Large intestine (tissue), 3 donors: ENCODE measurements around the gene RFX2. TPM values are rescaled to one million over a fixed set of nuclear protein-coding genes. Genes with fewer than 3 reads are reported as not detected.
"Not testable (repeated sequence)": the region's sequence is repeated elsewhere in the genome, so short reads cannot be mapped to it uniquely, and the experiment has no call there.

ENCODE experiments used
- DNase-seq, 2 donors: peaks; one replicate each; pipeline versions ENCODE4 v3.0.0 to v3.0.0-alpha.2; 2013
- H3K27ac ChIP-seq: one replicate; pipeline ENCODE4 v1.5.1; 2013; ENCODE audit warnings: low read length
- H3K27me3 ChIP-seq: 2 replicates; pipeline ENCODE4 v1.6.1; 2013; ENCODE audit warnings: low read length; ENCODE audit not compliant: control insufficient read depth, insufficient read depth
- H3K36me3 ChIP-seq: 2 replicates; pipeline ENCODE4 v1.6.1; 2013; ENCODE audit warnings: low read length; ENCODE audit not compliant: control insufficient read depth, insufficient read depth
- H3K4me1 ChIP-seq: one replicate; pipeline ENCODE4 v1.6.1; 2013; ENCODE audit warnings: low read length; ENCODE audit not compliant: control insufficient read depth, insufficient read depth
- H3K4me3 ChIP-seq: one replicate; pipeline ENCODE4 v1.5.1; 2013; ENCODE audit warnings: low read length
- H3K9me3 ChIP-seq: one replicate; pipeline ENCODE4 v1.6.1; 2013; ENCODE audit warnings: mild to moderate bottlenecking, low read depth, low read length, moderate library complexity; ENCODE audit not compliant: control insufficient read depth
- WGBS: methylation state at CpG from one replicate; pipeline ENCODE4 v1.1.5; 2013; ENCODE audit warnings: low lambda C conversion rate; ENCODE audit not compliant: insufficient coverage; 5-methylcytosine and 5-hydroxymethylcytosine counted together
- polyA plus RNA-seq: library from polyadenylated mRNA; unstranded; fragments of 120-200 nt; gene quantifications from one replicate; pipeline ENCODE4 v1.2.1, GENCODE V29; 2013

Gene RFX2
- polyA plus RNA-seq, 1 donor, result 13.1 TPM

- H3K27ac ChIP-seq, result no peak overlapping the region
- no peak overlapping the region for H3K4me3 ChIP-seq
- WGBS, result 95% methylated on average over 4 of the region's 13 CpGs
- H3K9me3 ChIP-seq, result no peaks in the 10 kb centered on the region
- no peak for DNase-seq
- no peaks in the 10 kb centered on the region for H3K27me3 ChIP-seq
- H3K4me1 ChIP-seq, result no peaks in the 10 kb centered on the region
- peaks cover 10% of the 10 kb centered on the region for H3K36me3 ChIP-seq
These were observed 95.7 kb downstream of the RFX2 start for GRCh38 chr19:6014551-6015135.

GRCh38 chr19:6012426-6013170, 97.7 kb downstream of the RFX2 start:
- no peak for DNase-seq

GRCh38 chr19:6011794-6012193, 98.5 kb downstream of the RFX2 start:
- Histone ChIP-seq H3K36me3 (peaks cover 22% of the 10 kb centered on the region), H3K27ac (no peak overlapping the region), H3K4me3 (no peak overlapping the region), H3K4me1 (no peaks in the 10 kb centered on the region), H3K9me3 (no peaks in the 10 kb centered on the region), H3K27me3 (no peaks in the 10 kb centered on the region)
- no peak for DNase-seq
- WGBS, result no CpG with 5 or more reads among the region's 1 CpG

More at GRCh38 chr19:6012426-6013170, 97.7 kb downstream of the RFX2 start:
- Histone ChIP-seq H3K27ac (no peak overlapping the region), H3K36me3 (peaks cover 15% of the 10 kb centered on the region), H3K4me1 (no peaks in the 10 kb centered on the region), H3K9me3 (no peaks in the 10 kb centered on the region), H3K4me3 (no peak overlapping the region), H3K27me3 (no peaks in the 10 kb centered on the region)
- 100% methylated on average over 3 of the region's 18 CpGs for WGBS

GRCh38 chr19:6011206-6011605, 99.1 kb downstream of the RFX2 start:
- Histone ChIP-seq H3K27me3 (no peaks in the 10 kb centered on the region), H3K36me3 (peaks cover 23% of the 10 kb centered on the region), H3K27ac (no peak overlapping the region), H3K9me3 (no peaks in the 10 kb centered on the region), H3K4me1 (no peaks in the 10 kb centered on the region), H3K4me3 (no peak overlapping the region)
- no peak for DNase-seq
- WGBS, result no CpG with 5 or more reads among the region's 10 CpGs

- WGBS, result no CpG with 5 or more reads among the region's 16 CpGs
- no peaks in the 10 kb centered on the region for H3K9me3 ChIP-seq
- peaks cover 27% of the 10 kb centered on the region for H3K36me3 ChIP-seq
- H3K27me3 ChIP-seq, result no peaks in the 10 kb centered on the region
- no peaks in the 10 kb centered on the region for H3K4me1 ChIP-seq
- H3K27ac ChIP-seq, result no peak overlapping the region
- no peak overlapping the region for H3K4me3 ChIP-seq
- no peak for DNase-seq
These were observed 100.2 kb downstream of the RFX2 start for GRCh38 chr19:6010107-6010506.

- Histone ChIP-seq H3K27me3 (no peaks in the 10 kb centered on the region), H3K36me3 (peaks cover 40% of the 10 kb centered on the region), H3K9me3 (no peaks in the 10 kb centered on the region), H3K4me3 (no peak overlapping the region), H3K27ac (no peak overlapping the region), H3K4me1 (no peaks in the 10 kb centered on the region)
- no CpG with 5 or more reads among the region's 26 CpGs for WGBS
- no peak for DNase-seq
These were observed 102.4 kb downstream of the RFX2 start for GRCh38 chr19:6007866-6008265.

GRCh38 chr19:6006896-6007295, 103.4 kb downstream of the RFX2 start:
- WGBS, result no CpG with 5 or more reads among the region's 20 CpGs
- Histone ChIP-seq H3K4me1 (no peaks in the 10 kb centered on the region), H3K36me3 (peaks cover 49% of the 10 kb centered on the region)

GRCh38 chr19:6006070-6006446, 104.2 kb downstream of the RFX2 start:
- WGBS, result no CpG with 5 or more reads among the region's 7 CpGs
- not testable (repeated sequence) for H3K27ac ChIP-seq, H3K27me3 ChIP-seq, H3K4me1 ChIP-seq, H3K4me3 ChIP-seq, DNase-seq, H3K9me3 ChIP-seq
- H3K36me3 ChIP-seq, result peaks cover 49% of the 10 kb centered on the region

More at GRCh38 chr19:6006896-6007295, 103.4 kb downstream of the RFX2 start:
- DNase-seq, result no peak
- no peaks in the 10 kb centered on the region for H3K27me3 ChIP-seq
- no peak overlapping the region for H3K4me3 ChIP-seq
- H3K27ac ChIP-seq, result no peak overlapping the region
- no peaks in the 10 kb centered on the region for H3K9me3 ChIP-seq

GRCh38 chr19:6005321-6006069, 104.8 kb downstream of the RFX2 start:
- Histone ChIP-seq H3K27ac (no peak overlapping the region), H3K36me3 (peaks cover 54% of the 10 kb centered on the region), H3K4me1 (no peaks in the 10 kb centered on the region), H3K27me3 (no peaks in the 10 kb centered on the region), H3K4me3 (no peak overlapping the region), H3K9me3 (peaks cover under 1% of the 10 kb centered on the region)
- WGBS, result no CpG with 5 or more reads among the region's 18 CpGs
- DNase-seq, result no peak

GRCh38 chr19:6003976-6004375, 106.3 kb downstream of the RFX2 start:
- Histone ChIP-seq H3K36me3 (peaks cover 53% of the 10 kb centered on the region), H3K27ac (no peak overlapping the region), H3K9me3 (peaks cover 2% of the 10 kb centered on the region), H3K4me1 (no peaks in the 10 kb centered on the region), H3K4me3 (no peak overlapping the region), H3K27me3 (no peaks in the 10 kb centered on the region)
- WGBS, result no CpG with 5 or more reads among the region's 10 CpGs
- no peak for DNase-seq
